ENCODE measurements around the gene FRAS1.
"Not testable (repeated sequence)": the region's sequence is repeated elsewhere in the genome, so short reads cannot be mapped to it uniquely, and the experiment has no call there.

Gene FRAS1

DNA sequence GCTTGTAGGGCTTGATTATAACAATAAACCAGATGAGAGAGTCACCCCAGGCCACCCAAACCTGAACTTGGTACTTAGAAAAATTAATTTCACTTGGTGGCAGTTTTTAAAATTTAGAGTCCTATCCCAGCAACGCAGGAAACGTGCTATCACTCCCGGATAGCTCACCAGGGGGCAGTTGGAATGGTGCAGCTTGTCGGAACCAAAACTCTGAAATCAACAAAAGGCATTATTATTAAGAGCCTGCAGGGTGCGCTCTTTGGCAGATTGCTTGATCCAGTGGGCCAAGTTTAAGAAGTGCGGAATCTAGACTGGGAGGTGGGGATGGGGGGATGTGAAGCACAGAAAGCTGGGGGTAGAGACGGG, 2.4 kb downstream of the FRAS1 start:
- DNase-seq = no peak

DNA sequence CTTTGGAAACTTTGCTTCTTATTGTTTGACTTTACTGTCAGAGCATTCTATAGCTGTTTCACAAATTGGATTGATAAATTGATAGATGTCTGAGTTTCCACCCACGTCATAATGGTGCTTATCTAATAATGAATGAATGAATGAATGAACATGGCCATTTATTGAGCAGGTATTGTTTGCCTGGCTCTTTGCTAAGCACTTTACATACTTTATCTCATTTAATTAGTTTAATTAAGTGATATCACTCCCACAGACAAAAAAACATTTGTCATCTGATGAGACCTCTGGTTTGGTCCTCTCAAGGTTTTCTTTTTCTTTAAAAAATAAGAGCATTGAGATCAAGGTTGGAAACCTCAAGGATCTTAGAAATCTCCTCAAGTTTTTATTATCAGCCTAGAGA, 2.8 kb downstream of the FRAS1 start:
- DNase-seq = no peak

DNA sequence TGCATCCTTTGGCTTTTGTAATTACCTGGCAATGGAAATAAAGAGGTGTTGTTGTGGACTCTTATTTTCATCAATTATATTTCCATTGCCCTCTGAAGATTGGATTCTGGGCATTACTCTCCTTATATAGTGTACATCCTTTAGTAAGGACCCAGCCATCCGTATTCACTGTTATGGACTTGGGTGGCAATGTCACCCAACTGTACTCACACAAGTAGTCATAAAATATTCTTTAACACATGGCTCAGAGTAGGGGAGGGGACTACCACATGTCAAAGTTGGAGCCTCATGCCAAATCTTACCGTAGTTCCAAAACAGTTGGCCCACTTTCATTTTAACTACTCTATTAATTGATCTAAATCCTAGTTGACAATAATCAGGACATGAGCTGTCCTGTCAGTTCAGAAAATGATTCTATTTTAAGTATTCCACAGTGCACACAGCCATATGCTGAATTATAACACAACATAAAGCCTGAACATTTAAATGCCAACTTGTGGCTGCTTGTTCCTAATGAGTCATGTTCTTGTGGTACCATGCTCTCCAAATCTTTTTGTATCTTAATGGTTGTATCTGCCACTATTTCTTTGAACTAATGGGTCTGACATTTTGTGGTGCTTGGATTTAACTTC, 4.9 kb downstream of the FRAS1 start:
- DNase-seq = no peak

DNA sequence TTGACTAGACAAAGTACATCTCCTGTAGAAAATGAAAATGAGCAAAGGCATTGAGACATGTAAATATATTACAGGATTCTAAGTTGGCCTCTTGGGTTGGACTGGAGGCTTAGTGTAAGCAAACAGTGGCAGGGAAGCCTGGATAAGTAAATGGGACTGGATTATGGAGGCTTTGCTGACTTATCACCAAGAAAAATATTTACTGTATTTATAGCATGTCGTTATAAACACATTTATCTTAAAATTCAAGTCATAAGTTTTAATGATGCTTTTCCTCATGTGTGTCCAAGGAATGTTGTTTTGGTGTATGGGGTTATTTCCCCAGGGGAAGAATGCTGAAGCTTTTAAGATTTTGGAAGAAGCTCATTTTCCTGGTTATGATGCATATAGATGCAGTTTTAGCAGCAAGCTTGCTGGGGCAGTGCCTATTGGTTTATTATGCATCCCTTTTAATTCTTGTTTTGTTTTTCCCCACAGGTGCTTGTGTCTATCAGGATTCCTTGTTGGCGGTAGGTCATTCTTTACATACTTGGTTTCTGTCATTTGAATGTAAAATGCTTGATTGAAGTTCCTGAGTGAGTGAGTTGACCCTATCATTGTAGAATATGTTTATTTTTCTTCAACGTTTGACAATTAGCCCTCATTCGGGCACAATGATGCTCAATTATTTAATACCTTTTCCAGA, 8.5 kb downstream of the FRAS1 start:
- no peak for DNase-seq

DNA sequence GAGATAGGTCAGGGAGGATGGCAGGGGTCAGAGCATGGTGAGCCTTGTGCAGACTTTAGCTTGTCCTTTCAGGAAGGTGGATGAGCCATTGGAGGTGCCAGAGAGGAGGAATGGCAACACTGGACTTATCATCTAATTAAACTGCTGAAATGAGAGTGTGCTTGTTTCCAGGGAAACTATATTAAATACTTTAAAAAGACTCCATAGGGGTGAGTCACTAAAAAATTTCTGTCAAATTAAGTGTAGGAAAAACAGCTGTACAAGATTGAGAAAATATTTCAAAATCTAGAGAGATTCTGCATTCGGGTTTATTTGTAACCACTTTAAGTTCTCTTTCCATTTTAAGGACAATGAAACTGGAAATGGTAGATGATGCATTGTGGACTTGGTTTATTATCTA, 11.4 kb downstream of the FRAS1 start:
- DNase-seq = no peak

DNA sequence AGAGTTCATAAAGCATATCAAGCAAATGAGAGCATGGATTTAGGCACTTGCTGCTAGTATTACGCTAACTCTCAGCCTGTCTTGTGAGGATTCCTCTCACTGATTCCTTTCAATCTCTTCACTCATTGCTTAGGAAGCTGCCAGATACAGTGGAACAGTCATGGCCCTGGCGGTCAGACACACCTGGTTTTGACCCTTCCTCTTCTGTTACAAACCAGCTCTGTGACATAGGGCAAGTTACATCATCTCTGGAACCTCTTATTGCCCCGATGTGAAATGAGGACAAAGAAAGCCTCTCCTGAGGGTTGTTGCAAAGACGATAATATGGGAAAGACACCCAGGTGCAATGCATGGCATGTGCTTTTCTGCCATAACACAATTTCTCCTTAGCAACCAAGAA, 12.2 kb downstream of the FRAS1 start:
- DNase-seq = no peak

DNA sequence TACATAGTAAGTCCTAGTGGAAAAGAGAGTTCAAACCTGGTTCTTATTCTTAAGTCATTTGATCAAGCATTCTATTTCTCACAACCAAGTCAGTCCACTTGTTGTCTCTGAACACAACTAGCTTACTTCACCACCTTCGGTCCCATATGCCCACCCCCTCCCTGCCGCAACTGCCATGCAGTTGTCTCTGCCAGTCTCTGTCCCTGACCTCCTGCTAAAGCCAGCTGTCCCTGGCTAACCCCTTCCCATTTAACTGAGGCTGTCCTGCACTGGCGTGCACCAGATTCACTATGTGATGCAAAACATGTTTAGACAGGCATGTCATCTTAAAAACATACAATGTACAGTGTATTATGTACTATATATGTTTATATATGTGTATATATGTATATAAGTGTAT, 12.7 kb downstream of the FRAS1 start:
- DNase-seq = no peak

DNA sequence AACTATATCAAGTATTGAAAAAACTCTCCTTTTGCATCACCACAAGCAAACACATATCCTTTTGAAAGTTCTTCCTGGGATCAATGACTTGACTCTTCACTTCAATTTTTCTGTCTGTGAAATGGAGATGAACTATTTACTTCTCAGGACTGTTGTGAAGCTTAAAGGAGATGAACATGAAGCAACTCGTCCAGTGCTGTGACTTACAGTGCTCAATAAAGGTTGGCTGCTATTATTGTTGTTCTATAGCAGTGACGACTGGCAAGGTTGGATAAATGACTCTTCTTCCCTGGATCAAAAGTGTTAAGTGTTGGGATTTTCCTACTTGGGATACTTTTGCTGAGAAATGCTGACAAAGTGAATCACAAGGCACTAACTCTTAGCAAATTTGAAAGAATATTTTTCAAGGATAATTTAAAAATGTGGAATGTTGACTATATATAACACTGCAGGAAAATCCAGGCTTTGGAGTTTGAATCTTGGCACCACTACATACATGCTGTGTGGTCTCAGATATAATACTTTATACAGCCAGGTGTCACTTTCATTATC, 13.7 kb downstream of the FRAS1 start:
- no peak for DNase-seq

DNA sequence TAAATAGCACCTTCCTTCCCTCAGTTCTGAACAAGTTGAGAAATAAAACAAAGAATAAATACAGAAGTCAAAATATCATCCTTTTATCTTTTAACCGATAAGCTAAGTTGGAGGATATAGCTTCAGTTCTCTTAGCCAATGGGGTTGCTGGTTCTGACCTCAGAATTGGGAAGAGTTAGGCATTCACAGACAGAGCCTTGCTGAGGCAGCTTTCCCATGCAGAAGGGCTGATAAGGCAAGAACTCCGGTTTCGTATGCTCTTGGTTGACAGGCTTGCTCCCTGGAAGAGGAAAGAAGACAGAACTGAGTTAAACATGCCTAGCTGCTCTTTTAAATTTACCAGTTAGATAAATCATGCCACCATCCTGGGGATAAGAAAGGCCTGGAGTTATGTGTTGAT, 17.6 kb downstream of the FRAS1 start:
- DNase-seq = no peak

DNA sequence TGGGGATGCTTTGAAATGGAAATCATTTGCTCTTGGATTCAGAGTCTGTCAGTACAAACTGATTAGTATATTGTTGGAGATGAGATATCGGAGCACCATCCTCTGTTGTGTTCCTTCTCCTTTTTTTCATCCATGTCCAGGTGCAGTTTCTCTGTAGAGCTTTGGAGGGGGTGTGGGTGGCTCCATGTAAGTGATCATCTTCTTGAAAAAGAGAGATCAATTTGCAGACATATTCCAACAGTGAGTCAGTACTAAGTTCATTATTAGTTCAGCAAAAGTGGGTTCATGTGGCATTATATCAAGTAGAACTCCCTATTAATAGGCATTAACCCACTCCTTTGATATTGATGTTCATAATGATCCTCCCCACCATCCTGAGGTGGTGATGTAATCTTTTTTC, 18.9 kb downstream of the FRAS1 start:
- DNase-seq = no peak

DNA sequence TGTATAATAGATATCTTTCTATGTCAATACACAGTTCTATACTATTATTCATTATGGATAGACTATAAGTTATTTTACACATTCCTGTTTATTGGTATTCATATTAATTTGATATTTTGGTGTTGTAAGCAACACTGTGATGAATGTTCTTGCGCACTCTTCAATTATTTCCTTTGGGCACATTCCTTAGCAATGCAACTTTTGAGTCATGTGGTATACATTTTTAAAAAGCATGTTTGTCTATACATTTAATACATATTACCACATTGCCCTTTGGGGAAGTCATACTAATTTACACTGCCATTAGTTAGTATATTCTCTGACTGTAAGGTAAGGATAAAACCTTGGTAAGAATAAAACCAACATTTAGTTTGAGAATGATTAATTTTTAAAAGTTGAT, 21.0 kb downstream of the FRAS1 start:
- DNase-seq = no peak

DNA sequence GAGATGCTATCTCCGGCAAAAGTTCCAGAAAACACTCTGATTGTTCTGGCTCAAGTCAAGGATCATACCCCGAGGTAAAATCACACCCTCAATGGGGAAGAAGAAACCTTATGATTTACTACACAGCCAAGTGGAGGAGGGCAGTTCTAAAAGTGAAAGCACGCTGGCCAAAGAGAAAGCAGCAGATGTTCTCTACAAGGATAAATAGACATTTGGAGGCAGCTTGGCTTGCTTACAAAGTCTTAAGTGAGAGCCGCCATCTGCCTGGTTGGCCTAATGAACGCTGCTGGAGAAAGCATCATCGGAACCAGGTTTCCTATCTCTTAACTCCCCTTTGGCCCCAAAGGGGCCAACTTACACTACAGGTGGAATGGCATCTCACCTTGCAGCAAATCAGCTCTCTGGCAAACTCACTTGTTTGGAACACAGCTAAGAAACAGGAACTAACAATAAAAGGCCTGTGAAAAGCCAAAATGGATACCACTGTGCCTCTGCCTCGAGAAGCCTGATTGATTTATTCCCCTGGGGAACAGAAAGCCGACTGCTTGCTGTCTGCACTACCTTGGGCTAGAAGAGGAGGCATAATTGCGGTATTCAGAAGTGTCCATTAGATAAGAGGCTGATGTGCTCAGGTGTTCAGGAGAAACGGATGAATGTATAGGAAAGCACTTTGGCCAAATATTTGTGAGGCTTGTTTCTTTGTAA, 22.8 kb downstream of the FRAS1 start:
- no peak for DNase-seq

DNA sequence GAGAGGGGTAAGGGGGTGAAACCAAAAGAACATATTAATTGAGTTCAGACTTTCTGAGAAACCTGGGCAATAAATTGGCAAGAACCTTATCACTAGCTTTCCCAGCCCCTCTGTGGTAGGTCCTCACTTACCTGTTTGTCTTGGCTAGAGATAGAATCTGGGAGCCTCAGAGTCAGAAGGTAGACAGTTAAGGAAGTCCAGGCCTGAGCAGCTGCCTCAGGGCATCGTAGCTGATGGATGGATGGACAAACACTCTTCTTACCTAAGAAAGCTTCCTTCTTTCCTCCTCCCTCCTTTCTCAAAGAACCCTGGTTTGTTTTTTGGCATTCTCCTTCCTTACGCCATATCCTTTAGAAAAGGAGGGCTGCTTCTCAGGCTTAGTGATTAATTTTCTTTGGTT, 24.4 kb downstream of the FRAS1 start:
- no peak for DNase-seq

DNA sequence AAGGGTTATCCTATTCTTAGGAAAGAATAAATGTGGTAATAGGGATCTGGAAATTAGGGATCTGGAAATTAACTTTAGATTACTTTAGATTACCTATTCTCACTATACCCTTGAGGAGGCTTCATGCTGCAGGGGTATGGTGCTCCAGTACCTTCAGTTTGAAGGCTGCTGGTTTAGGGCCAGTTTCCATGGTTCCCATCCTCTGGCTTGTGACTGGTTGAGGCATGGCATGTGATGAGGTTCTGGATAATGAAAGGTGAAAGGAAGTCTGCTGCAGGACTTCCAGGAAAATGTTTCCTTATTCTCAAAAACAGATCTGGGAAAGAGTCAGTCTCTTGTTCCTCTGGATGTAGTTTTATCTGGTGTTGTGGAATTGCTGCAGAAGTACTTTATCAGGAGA, 25.9 kb downstream of the FRAS1 start:
- no peak for DNase-seq

DNA sequence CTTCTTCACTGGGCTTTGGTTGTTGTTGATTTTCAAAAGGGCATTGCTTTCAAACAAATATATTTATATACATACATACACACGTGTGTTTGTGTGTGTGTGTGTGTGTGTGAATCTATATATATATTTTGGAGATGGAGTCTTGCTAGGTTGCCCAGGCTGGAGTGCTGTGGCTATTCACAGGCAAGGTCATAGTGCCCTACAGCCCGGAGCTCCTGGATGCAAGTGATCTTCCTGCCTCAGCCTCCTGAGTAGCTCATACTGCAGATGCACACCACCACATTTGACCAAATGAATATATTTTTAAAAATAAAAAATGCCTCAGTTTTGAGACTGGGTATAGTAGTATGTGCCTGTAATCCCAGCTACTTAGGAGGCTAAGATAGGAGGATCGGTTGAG, 34.4 kb downstream of the FRAS1 start:
- DNase-seq = no peak

DNA sequence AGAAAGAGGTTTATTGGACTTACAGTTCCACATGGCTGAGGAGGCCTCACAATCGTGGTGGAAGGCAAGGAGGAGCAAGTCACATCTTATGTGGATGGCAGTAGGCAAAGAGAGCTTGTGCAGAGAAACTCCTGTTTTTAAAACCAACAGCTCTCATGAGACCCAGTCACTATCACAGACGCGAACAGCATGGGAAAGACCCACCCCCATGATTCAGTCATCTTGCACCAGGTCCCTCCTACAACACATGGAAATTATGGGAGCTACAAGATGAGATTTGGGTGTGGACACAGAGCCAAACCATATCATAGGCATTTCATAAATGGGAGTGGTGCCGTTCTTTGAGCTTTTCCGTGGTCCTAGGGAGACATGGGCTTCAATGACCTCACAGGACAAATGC, 35.2 kb downstream of the FRAS1 start:
- not testable (repeated sequence) for DNase-seq

DNA sequence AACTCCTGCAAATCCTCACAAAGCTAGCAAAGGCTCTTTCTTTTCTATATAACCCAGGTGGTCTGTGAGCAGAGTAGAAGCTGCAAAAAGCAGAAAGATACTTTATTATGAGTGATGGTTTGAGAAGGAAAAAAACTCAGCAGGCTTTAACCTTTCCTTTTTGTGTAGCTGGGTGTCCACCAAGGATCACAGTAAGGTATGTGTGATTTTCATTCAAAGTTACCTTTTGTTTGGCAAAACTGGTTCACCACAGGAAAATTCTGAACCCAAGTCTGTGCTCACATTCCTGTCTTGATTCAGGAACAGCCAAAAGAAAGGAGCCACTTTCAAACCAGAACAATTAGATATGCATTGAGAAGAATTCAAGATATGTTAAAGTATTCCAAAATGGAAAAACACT, 35.7 kb downstream of the FRAS1 start:
- no peak for DNase-seq

DNA sequence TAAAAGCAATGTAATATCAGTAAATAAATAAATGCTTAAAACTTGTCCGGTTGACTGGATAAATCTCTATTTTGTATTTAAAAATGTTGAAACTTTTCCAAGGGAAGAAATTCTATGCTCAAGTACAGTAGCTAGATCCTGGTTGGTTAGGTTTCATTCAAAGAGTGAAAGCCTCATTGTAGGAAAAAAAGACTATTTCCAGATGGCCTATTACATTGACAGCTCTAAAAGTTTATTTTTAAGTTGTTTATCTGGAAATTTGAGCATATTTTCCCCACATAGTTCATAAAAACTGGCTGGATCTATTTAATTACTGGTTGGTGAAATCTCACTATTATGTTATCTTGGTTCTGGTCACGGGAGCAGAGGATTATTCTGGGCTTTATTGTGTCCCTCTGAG, 38.0 kb downstream of the FRAS1 start:
- DNase-seq = no peak

DNA sequence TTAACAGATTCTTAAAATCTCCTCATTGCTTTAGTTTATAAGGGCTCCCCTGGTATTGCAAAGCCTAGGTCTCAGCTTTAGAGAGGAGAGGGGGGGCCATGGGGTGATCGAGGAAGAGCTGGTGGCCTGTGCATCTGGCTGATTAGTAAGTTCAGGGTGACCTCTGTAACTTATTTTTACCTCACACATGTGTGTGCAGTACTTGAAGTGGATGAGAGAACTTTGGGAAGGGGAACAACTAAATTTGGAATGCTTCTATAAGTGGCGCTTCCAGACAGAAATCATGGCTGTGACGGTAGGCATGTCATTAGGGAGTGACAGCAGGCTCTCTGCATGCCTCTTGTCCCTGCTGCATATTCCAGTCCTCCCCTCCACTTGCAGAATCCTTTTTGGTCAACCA, 41.9 kb downstream of the FRAS1 start:
- DNase-seq = no peak

DNA sequence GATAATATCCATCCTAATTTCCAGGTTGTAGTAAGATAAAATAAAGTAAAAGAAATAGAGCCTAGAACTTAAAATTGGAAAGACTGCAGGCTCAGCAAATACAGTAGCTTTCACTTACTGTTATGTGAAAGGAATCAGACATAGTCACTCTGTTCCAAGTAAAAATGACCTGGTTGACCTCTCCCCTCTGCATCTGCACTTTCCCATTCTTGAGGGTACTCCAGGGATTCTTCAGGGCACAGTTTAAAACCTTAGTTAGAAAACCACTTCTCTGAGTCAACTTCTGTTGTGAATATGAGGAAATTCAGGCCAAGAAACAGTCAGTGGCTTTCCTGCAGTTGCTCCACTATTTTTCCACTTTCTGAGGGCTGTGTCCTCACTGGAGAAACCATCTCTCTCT, 42.9 kb downstream of the FRAS1 start:
- no peak for DNase-seq

DNA sequence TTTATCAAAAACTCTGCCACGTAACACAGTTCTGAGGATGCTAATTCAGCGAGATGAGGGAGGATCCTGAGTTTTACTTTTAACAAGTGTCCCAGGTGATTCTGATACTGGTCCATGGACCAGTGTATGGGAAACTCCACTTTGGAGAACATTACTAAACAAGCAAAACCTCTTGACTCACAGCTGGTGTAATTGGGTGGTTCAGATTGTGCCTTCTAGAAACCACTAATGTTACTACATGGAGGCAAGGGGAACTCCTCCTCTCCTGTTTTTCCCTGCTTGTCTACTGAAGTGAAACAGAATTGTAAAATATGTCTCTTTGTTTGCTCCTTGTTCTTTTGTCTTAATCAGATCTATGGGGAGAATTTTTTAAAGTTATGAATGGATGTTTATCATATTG, 62.6 kb downstream of the FRAS1 start:
- DNase-seq = no peak

DNA sequence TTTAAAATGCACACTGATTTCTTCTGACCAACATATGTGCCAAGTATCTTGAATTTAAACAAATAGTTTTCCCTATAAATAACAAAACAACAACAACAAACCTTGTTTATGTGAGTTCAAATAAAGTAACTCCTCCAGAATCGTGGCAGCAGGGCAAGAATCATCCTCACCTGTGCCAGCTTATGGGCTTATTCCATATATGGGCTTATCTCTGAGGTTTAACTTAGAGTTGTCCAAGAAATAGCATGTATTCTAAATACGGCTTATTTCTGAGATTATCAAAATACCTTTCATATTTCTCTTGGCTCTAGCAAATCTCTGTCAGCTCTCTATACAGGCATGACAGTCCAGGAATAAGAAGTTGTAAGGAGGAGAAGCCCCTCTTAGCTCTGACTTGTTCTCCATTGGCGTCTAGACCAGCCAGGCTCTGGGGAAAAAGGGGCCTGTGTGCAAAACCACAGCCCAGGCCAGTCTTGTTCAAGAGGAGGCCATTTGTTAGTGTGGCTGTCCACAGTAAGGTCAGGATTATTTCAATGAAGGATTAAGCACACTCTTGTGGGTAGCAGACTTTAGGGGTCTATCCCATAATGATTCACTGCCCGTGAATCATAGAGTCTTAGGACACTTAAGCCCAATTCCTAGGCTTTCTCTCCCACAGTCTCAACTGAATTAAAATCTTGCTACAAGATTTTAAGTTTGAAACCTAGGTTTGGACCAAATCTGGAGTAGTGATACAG, 63.2 kb downstream of the FRAS1 start:
- no peak for DNase-seq

DNA sequence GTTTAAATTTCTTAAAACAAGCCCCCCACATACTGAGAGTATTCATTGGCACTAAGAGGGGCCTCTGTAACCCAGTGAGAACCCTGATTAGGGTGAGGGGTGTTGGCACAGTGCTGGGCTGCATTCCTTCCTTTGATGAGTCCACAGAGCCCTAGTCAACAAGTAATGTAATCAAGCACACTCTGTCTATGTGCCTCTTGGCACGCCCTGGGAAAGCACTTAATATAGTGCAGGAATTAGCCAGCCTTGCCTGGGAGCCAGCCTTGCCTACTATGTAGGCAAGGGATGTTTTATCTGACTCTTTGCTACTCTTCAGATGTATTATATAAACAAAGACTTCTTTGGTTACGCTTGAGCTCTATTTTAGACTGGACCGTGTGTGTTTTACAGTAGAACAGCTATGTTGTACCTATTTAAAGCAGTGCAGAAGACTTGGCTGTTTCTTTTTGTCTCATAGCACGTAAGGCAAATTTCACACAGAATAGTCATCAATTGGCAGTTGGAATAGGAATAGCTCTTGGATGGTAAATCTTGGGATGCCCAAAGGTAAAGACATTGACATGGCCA, 64.3 kb downstream of the FRAS1 start:
- DNase-seq = no peak
